HEK293 (cell line): ENCODE data around the gene HS1BP3.

Experiments used
- BCL11B ChIP-seq: fragments of 450-650 bp; formaldehyde crosslinking; IDR thresholded peaks from 2 replicates; pipeline ENCODE4 v1.5.1; 2016; ENCODE audit warnings: low read depth, missing biosample characterization, missing genetic modification characterization
- PRDM10 ChIP-seq: fragments of 450-650 bp; formaldehyde crosslinking; IDR thresholded peaks from 2 replicates; pipeline ENCODE4 v1.5.1; 2016; ENCODE audit warnings: missing biosample characterization, missing genetic modification characterization
- REST ChIP-seq: fragments of 450-650 bp; formaldehyde crosslinking; IDR thresholded peaks from 2 replicates; pipeline ENCODE4 v1.5.1; 2016; ENCODE audit warnings: missing biosample characterization, missing genetic modification characterization
- SALL2 ChIP-seq: fragments of 450-650 bp; formaldehyde crosslinking; IDR thresholded peaks from 2 replicates; pipeline ENCODE4 v1.5.0; 2017; ENCODE audit warnings: missing biosample characterization, mild to moderate bottlenecking, missing genetic modification characterization, borderline replicate concordance
- SP2 ChIP-seq: fragments of 450-650 bp; formaldehyde crosslinking; IDR thresholded peaks from 2 replicates; pipeline ENCODE4 v1.5.1; 2016; ENCODE audit warnings: missing biosample characterization, missing genetic modification characterization
- ZFHX2 ChIP-seq: fragments of 450-650 bp; formaldehyde crosslinking; conservative IDR thresholded peaks from 2 replicates; pipeline ENCODE4 v1.5.1; 2016; ENCODE audit warnings: missing biosample characterization, missing genetic modification characterization
- ZNF350 ChIP-seq: fragments of 450-650 bp; formaldehyde crosslinking; IDR thresholded peaks from 2 replicates; pipeline ENCODE4 v1.5.0; 2017; ENCODE audit warnings: missing biosample characterization, mild to moderate bottlenecking, missing genetic modification characterization
- ZNF580 ChIP-seq: fragments of 450-650 bp; formaldehyde crosslinking; IDR thresholded peaks from 2 replicates; pipeline ENCODE4 v1.5.1; 2016; ENCODE audit warnings: missing biosample characterization, missing genetic modification characterization
- TF ChIP-seq, protein P1 (sequence below): fragments of 450-650 bp; formaldehyde crosslinking; IDR thresholded peaks from 2 replicates; pipeline ENCODE4 v1.5.1; 2016; ENCODE audit warnings: missing biosample characterization, missing genetic modification characterization

GRCh38 chr2:20653695-20654534, 3.0 kb upstream of the HS1BP3 start:
- TF ChIP-seq, protein P1, sequence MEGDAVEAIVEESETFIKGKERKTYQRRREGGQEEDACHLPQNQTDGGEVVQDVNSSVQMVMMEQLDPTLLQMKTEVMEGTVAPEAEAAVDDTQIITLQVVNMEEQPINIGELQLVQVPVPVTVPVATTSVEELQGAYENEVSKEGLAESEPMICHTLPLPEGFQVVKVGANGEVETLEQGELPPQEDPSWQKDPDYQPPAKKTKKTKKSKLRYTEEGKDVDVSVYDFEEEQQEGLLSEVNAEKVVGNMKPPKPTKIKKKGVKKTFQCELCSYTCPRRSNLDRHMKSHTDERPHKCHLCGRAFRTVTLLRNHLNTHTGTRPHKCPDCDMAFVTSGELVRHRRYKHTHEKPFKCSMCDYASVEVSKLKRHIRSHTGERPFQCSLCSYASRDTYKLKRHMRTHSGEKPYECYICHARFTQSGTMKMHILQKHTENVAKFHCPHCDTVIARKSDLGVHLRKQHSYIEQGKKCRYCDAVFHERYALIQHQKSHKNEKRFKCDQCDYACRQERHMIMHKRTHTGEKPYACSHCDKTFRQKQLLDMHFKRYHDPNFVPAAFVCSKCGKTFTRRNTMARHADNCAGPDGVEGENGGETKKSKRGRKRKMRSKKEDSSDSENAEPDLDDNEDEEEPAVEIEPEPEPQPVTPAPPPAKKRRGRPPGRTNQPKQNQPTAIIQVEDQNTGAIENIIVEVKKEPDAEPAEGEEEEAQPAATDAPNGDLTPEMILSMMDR (tag by site-specific recombination) = no peak
- TF ChIP-seq BCL11B (no peak), ZFHX2 (tag by site-specific recombination) (no peak), ZNF580 (no peak), ZNF350 (tag by site-specific recombination) (no peak), SALL2 (no peak), PRDM10 (tag by site-specific recombination) (no peak), SP2 (tag by site-specific recombination) (no peak), REST (tag by site-specific recombination) (no peak)
